ENCODE data around the gene NANS.
"Not testable (repeated sequence)": the region's sequence is repeated elsewhere in the genome, so short reads cannot be mapped to it uniquely, and the experiment has no call there.

Gene NANS

GRCh38 chr9:98039607-98040017 is 16.9 kb upstream of the NANS start:
- DNase-seq: no peak

- DNase-seq: no peak
Observed at GRCh38 chr9:98040212-98040611, 16.3 kb upstream of the NANS start.

- DNase-seq: peak; percentile 16
Observed at GRCh38 chr9:98043915-98044314, 12.6 kb upstream of the NANS start.

GRCh38 chr9:98045234-98046179 is 11.0 kb upstream of the NANS start:
- peak; percentile 85 for DNase-seq

- no peak for DNase-seq
Observed at GRCh38 chr9:98046180-98046543, 10.4 kb upstream of the NANS start.

GRCh38 chr9:98047002-98047401 is 9.5 kb upstream of the NANS start:
- peak; percentile 41 for DNase-seq

GRCh38 chr9:98049288-98050072 is 7.1 kb upstream of the NANS start:
- peak; percentile 27 for DNase-seq

- no peak for DNase-seq
Observed at GRCh38 chr9:98050351-98050750, 6.2 kb upstream of the NANS start.

- DNase-seq: no peak
Observed at GRCh38 chr9:98054376-98054951, 2.1 kb upstream of the NANS start.

- DNase-seq: no peak
Observed at GRCh38 chr9:98057138-98057799, 737 bp downstream of the NANS start.

GRCh38 chr9:98062161-98062560 is 5.6 kb downstream of the NANS start:
- DNase-seq: no peak

GRCh38 chr9:98064623-98065392 is 8.3 kb downstream of the NANS start:
- DNase-seq: no peak

GRCh38 chr9:98066235-98066634 is 9.7 kb downstream of the NANS start:
- no peak for DNase-seq

GRCh38 chr9:98067184-98067583 is 10.7 kb downstream of the NANS start:
- peak; percentile 48 for DNase-seq

GRCh38 chr9:98069551-98069950 is 13.0 kb downstream of the NANS start:
- DNase-seq: no peak

- no peak for DNase-seq
Observed at GRCh38 chr9:98070704-98071103, 14.2 kb downstream of the NANS start.

GRCh38 chr9:98071737-98072136 is 15.2 kb downstream of the NANS start:
- no peak for DNase-seq

GRCh38 chr9:98074115-98074990 is 17.8 kb downstream of the NANS start:
- peak; percentile 71 for DNase-seq

- DNase-seq: peak; percentile 68
Observed at GRCh38 chr9:98075332-98075805, 18.8 kb downstream of the NANS start.

- DNase-seq: not testable (repeated sequence)
Observed at GRCh38 chr9:98076514-98076890, 20.0 kb downstream of the NANS start.

- DNase-seq: no peak
Observed at GRCh38 chr9:98078895-98079294, 22.4 kb downstream of the NANS start.

Data from suppressor macrophage treated with lipopolysaccharide for 4 hours (primary cell).